PFSK-1 (cell line): ENCODE data around the gene LPCAT1.

Experiments
- FOXP2 ChIP-seq: optimal IDR thresholded peaks from 2 replicates; pipeline ENCODE3; 2011; ENCODE audit warnings: borderline replicate concordance, control low read depth, inconsistent platforms; ENCODE audit not compliant: insufficient read depth; ENCODE audit errors: extremely low read length, extremely low read depth
- POLR2AphosphoS5 ChIP-seq: IDR thresholded peaks from 2 replicates; pipeline ENCODE4 v1.6.1; 2012; ENCODE audit warnings: low read depth, mild to moderate bottlenecking, control low read depth, low read length, moderate library complexity
- SIN3A ChIP-seq: IDR thresholded peaks from 2 replicates; pipeline ENCODE4 v1.6.1; 2012; ENCODE audit warnings: mild to moderate bottlenecking, low read length, moderate library complexity, borderline replicate concordance; ENCODE audit not compliant: insufficient read depth
- TAF1 ChIP-seq: IDR thresholded peaks from 2 replicates; pipeline ENCODE4 v1.6.1; 2012; ENCODE audit warnings: low read length, control low read depth, borderline replicate concordance; ENCODE audit not compliant: insufficient read depth
- TF ChIP-seq, protein P1 (sequence below), 2 experiments: IDR thresholded peaks; 2 replicates each; pipeline versions ENCODE4 v1.6.1 to v1.8.0; 2011 to 2012; ENCODE audit warnings: low read depth in 2 of 2, low read length in 2 of 2, control low read depth in 1 of 2, inconsistent platforms in 1 of 2, mild to moderate bottlenecking in 1 of 2, moderate library complexity in 1 of 2; ENCODE audit not compliant: insufficient read depth in 1 of 2

Gene LPCAT1

DNA sequence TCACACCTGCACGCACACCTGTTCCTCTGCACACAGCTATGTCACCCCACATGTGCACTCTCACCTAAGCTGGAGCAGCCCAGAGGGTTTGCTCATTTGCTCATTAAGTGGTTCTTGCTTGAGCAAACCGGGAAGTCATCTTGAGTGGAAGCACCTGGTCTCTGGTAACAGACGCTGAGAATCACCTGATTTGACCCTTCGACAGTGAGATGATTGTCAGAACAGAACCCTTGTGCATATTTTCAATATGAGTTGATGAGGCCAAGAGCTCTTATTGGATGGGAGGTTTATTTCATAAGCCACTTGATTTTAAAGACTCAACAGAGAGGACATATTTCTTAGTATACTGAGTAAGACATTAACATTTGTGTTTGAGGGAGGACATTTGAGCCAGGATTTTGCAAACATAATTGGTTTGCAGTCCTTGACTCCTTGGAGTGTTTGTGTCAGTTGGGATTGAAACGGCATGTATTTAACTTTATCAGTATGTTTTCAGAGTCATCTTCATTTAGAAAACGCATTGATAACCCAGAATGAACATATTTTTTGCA is 22.1 kb upstream of the LPCAT1 start:
- TF ChIP-seq FOXP2: no peak
- TF ChIP-seq POLR2AphosphoS5: no peak

DNA sequence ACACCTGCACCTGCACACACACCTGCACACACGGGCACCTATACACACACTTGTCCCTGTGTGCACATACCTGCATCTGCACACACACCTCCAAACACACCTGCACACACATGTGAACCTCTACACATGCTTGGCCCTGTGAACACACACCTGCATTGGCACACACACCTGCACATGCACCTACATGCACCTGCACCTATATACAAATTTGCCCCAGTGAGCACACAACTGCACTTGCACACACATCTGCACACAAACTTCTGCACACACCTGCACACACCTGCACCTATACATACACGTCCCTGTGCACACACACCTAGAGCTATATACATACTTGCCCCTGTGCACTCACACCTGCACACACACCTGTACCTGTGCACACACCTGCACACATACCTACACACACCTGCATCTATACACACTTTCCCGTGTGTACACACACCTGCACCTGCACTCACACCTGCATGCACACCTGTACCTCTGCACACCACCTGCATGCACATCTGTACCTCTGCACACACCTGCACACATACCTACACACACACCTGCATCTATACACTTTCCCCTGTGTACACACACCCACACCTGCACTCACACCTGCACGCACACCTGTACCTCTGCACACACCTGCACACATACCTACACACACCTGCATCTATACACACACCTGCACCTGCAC is 21.5 kb upstream of the LPCAT1 start:
- TF ChIP-seq TAF1 (no peak), POLR2AphosphoS5 (no peak), SIN3A (no peak), FOXP2 (no peak)
- TF ChIP-seq, protein P1, sequence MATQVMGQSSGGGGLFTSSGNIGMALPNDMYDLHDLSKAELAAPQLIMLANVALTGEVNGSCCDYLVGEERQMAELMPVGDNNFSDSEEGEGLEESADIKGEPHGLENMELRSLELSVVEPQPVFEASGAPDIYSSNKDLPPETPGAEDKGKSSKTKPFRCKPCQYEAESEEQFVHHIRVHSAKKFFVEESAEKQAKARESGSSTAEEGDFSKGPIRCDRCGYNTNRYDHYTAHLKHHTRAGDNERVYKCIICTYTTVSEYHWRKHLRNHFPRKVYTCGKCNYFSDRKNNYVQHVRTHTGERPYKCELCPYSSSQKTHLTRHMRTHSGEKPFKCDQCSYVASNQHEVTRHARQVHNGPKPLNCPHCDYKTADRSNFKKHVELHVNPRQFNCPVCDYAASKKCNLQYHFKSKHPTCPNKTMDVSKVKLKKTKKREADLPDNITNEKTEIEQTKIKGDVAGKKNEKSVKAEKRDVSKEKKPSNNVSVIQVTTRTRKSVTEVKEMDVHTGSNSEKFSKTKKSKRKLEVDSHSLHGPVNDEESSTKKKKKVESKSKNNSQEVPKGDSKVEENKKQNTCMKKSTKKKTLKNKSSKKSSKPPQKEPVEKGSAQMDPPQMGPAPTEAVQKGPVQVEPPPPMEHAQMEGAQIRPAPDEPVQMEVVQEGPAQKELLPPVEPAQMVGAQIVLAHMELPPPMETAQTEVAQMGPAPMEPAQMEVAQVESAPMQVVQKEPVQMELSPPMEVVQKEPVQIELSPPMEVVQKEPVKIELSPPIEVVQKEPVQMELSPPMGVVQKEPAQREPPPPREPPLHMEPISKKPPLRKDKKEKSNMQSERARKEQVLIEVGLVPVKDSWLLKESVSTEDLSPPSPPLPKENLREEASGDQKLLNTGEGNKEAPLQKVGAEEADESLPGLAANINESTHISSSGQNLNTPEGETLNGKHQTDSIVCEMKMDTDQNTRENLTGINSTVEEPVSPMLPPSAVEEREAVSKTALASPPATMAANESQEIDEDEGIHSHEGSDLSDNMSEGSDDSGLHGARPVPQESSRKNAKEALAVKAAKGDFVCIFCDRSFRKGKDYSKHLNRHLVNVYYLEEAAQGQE (IDR thresholded peaks at IDR 0.05; ENCODE audit: insufficient read depth in 1 of 2, low read depth in 2 of 2, low read length in 2 of 2): no peak

DNA sequence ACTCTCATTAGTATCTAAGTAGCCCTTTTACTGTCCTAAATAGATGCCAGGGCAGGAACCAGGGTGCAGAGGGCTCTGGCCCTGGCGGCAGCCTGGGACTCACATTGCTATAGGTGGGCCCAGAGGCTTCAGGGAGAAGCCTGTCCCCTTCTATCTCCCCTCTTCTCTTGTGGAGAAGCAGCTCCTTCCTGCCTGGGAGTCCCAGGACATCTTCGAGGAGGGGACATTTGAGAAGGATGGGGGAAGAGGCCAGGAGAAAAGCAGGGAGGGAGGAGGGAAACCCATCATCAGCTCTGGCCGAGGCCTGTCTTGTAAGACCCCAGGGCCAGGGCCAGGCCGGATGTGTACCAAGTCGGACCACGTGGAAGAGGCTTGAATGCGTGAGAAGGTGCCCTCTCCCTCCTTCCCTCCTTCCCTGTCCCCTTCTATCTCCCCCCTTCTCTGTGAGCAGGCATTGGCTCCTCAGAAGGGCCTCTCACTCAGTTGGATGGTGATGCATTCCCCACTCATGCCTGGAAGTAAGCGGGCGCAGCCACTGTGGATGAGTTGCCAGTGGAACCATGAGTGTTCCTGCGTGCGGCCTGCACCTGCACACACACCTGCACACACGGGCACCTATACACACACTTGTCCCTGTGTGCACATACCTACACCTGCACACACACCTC is 20.7 kb upstream of the LPCAT1 start:
- TF ChIP-seq SIN3A: no peak
- TF ChIP-seq TAF1: no peak
- no peak for TF ChIP-seq FOXP2
- TF ChIP-seq, protein P1 (IDR thresholded peaks at IDR 0.05; ENCODE audit: insufficient read depth in 1 of 2, low read depth in 2 of 2, low read length in 2 of 2): no peak
- TF ChIP-seq POLR2AphosphoS5: no peak

DNA sequence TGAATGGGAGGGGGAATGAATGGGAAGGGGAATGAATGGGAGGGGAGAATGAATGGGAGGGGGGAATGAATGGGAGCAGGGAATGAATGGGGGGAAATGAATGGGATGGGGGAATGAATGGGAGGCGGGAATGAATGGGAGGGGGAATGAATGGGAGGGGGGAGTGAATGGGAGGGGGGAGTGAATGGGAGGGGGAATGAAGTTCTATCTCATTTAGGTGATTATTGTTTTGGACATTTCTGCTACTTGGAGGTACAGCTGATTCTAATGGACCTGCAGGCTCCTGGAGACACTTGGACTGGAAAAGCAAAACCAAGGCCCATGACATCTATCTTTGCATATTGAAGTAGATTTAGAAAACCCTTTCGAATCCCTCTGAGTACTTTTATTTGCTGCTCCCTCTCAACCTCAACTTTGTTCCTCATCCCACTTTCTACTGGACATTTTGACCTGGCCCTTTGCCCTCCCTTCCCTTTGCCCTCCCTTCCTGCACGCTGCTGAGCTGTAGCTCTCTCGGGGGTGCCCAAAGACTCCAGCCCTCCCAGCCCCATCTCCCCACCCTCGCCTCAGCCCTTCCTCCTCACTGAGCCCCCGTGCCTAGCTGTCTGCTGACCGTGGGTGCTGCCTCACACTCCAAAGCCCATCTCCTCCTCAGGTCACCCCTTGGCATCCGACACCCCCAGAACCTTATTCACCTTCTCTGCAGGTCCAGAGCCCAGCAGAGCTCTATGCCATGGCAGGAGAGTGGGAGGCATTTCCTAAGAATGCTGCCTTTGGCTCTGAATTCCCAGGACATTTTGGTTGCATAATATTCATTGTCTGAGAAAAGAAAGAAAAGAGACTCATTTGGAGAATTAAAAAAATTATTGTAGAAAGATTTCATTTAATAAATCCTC is 19.9 kb upstream of the LPCAT1 start:
- TF ChIP-seq POLR2AphosphoS5 (no peak), TAF1 (no peak), SIN3A (no peak), FOXP2 (no peak)
- TF ChIP-seq, protein P1 (IDR thresholded peaks at IDR 0.05; ENCODE audit: insufficient read depth in 1 of 2, low read depth in 2 of 2, low read length in 2 of 2): no peak

DNA sequence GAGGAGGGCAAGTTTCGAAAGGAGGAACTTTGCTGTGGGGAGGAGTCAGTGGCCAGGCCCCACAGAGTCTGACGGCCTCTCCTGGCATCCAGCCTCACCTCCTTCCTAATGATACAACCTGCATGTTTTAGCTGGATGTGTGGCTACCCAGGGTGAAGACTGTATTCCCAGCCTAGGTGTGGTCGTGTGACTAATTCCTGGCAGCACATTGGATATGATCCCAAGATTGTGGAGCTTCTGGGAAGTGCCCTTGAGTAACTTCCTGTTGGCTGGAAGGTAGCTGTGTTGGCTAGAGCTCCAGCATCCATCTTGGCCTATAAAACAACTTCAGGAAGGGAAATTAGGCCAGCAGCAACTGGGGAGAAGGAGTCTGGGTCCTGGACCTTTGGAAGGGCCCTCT is 19.0 kb upstream of the LPCAT1 start:
- TF ChIP-seq, protein P1 (IDR thresholded peaks at IDR 0.05; ENCODE audit: insufficient read depth in 1 of 2, low read depth in 2 of 2, low read length in 2 of 2): peak in 1 of 2 experiments; percentile 48; a peak in 1 of 4 replicates
- TF ChIP-seq POLR2AphosphoS5 (0 out of 2 replicates have a peak, but pooled peaks have one; percentile 15), FOXP2 (no peak)
